NCI-H1105 treated with DMSO at 0.1 percent for 48 hours (cell line): ENCODE data around the gene S100A11.

ENCODE experiments used
- DNase-seq: peaks from one replicate; lab custom pipeline; 2025; lab: John Stamatoyannopoulos, UW

S100A11 gene

DNA sequence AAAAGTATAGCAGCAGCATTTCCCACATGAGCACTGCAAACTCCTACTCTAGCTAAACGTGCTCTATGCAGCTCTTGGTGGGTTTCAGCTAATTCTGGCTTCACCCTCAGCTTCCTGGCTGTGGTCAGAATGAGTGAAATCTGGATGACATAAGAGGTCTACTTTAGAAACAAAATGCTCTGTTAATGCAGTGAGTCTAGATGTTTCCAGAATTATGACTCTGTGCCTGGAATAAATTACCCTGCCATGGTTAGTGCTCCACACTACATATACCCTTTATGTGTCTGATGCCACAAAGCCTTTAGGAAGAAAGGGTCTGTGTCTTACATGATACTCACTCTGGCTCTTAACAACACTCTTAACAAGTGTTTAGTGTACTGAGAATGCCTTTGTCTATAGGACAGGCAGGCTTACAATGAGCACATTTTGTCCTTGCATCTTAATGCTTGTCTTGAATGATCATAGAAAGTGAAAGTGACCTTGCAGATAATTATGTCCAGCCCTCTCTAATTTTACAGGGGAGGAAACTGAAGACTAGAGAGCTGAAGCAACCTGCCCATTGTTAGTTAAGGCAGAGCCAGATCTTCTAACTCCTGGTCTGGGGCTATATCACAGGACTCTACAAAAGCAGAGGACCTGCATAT is 52.4 kb downstream of the S100A11 start:
- no peak for DNase-seq
